ENCODE measurements around the gene GNAQ. TPM values are rescaled to one million over a fixed set of nuclear protein-coding genes. Genes with fewer than 3 reads are reported as not detected.

Gene GNAQ
- total and polyA plus RNA-seq, 9 donors, result 22.0 to 72.2 (median 53.1) TPM

DNA sequence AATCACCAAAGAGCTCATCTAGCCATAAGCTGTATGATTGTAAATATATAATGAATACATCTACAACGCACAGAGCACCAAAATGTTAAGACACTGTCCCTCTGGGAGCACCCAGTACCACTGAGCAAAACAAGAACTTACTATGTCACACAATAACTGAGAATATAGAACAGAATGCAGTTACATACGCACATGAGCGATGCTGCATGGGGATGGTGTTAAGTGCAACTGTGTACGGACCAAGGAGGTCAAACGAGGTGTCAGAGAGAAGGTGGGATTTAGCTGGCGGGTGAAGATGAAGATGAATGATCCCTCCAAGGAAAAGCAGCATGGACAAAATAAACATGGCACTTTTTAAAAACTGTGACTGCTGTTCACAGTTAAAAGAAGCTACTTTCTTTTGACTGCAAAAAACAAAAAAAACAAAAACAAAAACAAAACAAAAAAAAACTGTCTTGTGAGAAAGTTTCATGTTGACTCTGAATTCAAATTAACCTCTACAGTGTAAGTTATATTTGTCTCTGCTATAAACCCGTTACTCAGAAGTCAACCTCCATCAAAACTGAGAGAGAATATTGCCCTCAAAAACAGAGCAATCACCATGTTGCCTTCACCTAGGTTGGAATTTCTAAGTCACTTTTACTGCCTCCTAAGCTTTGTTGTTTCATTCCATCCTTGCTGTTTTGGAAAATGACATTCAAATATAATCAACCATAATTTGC is 213.9 kb downstream of the GNAQ start:
- H3K36me3 ChIP-seq, result no peaks in the 10 kb centered on the region
- no peaks in the 10 kb centered on the region for H3K9me3 ChIP-seq
- H3K4me3 ChIP-seq, result no peak overlapping the region
- TF ChIP-seq POLR2A (IDR thresholded peaks at IDR 0.05) (no peak), EP300 (IDR thresholded peaks at IDR 0.05) (no peak)
- TF ChIP-seq, protein P1, sequence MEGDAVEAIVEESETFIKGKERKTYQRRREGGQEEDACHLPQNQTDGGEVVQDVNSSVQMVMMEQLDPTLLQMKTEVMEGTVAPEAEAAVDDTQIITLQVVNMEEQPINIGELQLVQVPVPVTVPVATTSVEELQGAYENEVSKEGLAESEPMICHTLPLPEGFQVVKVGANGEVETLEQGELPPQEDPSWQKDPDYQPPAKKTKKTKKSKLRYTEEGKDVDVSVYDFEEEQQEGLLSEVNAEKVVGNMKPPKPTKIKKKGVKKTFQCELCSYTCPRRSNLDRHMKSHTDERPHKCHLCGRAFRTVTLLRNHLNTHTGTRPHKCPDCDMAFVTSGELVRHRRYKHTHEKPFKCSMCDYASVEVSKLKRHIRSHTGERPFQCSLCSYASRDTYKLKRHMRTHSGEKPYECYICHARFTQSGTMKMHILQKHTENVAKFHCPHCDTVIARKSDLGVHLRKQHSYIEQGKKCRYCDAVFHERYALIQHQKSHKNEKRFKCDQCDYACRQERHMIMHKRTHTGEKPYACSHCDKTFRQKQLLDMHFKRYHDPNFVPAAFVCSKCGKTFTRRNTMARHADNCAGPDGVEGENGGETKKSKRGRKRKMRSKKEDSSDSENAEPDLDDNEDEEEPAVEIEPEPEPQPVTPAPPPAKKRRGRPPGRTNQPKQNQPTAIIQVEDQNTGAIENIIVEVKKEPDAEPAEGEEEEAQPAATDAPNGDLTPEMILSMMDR (IDR thresholded peaks at IDR 0.05), result no peak
- no peaks in the 10 kb centered on the region for H3K4me1 ChIP-seq (ENCODE audit: insufficient read depth)
- intact Hi-C loops (cut with DNase I), result no loop called here
- DNase-seq, result no peak
- WGBS, 3 donors, result 92 to 95% (median 92%) methylated on average over 7 of the region's 7 CpGs
- H3K27ac ChIP-seq, result no peak overlapping the region
- H3K27me3 ChIP-seq, result no peaks in the 10 kb centered on the region

DNA sequence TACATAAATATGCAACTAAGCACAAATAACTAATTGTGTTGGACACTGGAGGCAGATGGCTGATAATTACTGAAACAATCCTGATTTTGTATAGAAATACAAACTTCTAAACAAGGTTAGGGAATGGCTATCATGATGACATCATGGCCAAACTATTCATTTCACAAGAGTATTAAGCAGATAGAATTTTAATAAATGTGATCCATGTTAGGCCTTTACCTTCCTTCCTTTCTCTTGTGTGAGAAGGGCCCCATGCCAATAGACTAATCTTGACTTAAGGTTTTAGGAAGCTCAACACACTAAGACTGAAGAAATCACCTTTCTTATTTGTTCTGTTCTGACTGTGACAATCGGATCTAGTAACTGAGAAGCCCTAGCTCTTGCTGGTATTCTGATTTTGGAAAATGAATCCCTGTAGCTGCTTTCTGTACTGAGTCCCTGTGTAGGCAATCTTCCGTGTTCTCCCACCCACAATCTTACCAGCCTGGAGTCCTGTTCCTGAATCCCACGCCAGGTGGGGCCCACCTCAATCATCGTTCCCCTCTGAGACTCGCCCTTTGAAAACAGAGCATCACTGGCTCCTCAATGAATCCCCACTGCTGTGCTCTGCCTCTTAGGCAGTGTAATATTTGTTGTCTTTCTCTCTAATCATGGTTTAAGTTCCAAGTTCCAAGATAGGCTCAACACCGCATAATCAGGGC is 214.8 kb downstream of the GNAQ start:
- no peak for TF ChIP-seq EP300 (IDR thresholded peaks at IDR 0.05)
- no peak for TF ChIP-seq POLR2A (IDR thresholded peaks at IDR 0.05)
- TF ChIP-seq, protein P1 (IDR thresholded peaks at IDR 0.05), result no peak
- Histone ChIP-seq H3K4me3 (no peak overlapping the region), H3K36me3 (no peaks in the 10 kb centered on the region), H3K27me3 (no peaks in the 10 kb centered on the region), H3K9me3 (no peaks in the 10 kb centered on the region), H3K27ac (no peak overlapping the region), H3K4me1 (ENCODE audit: insufficient read depth) (no peaks in the 10 kb centered on the region)
- 97 to 99% (median 97%) methylated on average over 6 of the region's 6 CpGs for WGBS, 3 donors
- DNase-seq, result no peak
- intact Hi-C loops (cut with DNase I), result no loop called here

DNA sequence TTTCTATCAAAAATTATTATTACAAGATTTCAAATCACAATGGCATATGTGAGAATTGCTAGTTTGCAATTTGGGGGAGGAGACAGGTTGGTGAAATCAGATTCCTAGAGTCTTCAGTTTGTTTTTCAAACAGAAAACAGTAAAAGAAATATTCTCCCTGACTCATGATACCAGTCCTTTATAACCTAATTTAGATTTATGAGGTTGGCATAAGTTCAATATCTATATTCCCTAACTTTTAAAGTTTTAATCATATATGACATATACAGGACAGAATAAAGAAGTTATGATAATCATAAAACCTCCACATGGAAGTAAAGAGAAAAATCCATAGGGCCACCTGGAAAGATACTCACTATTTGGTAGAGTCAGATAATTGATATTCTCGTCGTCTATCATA is 216.4 kb downstream of the GNAQ start:
- WGBS, 3 donors, result 91 to 96% (median 92%) methylated on average over 2 of the region's 2 CpGs
- TF ChIP-seq, protein P1 (IDR thresholded peaks at IDR 0.05), result no peak
- TF ChIP-seq POLR2A (IDR thresholded peaks at IDR 0.05) (no peak), EP300 (IDR thresholded peaks at IDR 0.05) (no peak)
- intact Hi-C loops (cut with DNase I), result no loop called here
- Histone ChIP-seq H3K27me3 (no peaks in the 10 kb centered on the region), H3K4me1 (ENCODE audit: insufficient read depth) (no peaks in the 10 kb centered on the region), H3K9me3 (no peaks in the 10 kb centered on the region), H3K27ac (no peak overlapping the region), H3K36me3 (no peaks in the 10 kb centered on the region), H3K4me3 (no peak overlapping the region)
- DNase-seq, result no peak

DNA sequence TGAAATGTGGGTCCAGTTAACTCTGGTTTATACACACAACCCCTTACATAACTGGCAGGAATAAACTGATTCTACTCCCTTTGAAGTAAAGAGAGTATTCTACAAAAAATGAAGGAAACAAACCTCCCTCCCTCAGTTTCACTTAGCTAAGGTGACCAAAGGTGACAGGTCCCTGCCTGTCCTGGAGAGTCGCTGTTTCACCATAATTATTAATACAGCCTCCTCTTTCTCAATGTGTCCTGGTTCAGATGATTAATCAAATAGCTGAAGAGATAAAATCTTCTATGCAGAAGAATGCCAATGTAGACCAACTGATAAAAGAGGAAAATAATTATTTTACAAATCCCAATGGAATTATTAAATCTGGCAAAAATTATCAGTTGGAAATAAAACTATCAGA is 219.8 kb downstream of the GNAQ start:
- WGBS, 3 donors, result 98 to 100% (median 100%) methylated on average over 1 of the region's 1 CpG

More for the DNA sequence above, 219.8 kb downstream of the GNAQ start:
- Histone ChIP-seq H3K9me3 (no peaks in the 10 kb centered on the region), H3K4me3 (no peak overlapping the region), H3K27me3 (no peaks in the 10 kb centered on the region), H3K27ac (no peak overlapping the region), H3K4me1 (ENCODE audit: insufficient read depth) (peaks cover 3% of the 10 kb centered on the region), H3K36me3 (no peaks in the 10 kb centered on the region)
- intact Hi-C loops (cut with DNase I), result no loop called here
- TF ChIP-seq POLR2A (IDR thresholded peaks at IDR 0.05) (no peak), EP300 (IDR thresholded peaks at IDR 0.05) (no peak)
- TF ChIP-seq, protein P1 (IDR thresholded peaks at IDR 0.05), result no peak
- DNase-seq, result no peak
